Activated B cell treated with CpG ODN at 0.5 μM for 24 hours (primary cell): ENCODE measurements around the gene SUCLG2. TPM values are rescaled to one million over a fixed set of nuclear protein-coding genes. Genes with fewer than 3 reads are reported as not detected.
A peak's percentile ranks its signal among the peaks of the same experiment; 100 is the strongest.

Source experiments
- ATAC-seq: fragments of 200-7000 bp; cut with Tn5 transposase; one replicate; pipeline ENCODE4 v1.10.0; 2021; ENCODE audit warnings: low read depth, mild to moderate bottlenecking, moderate library complexity
- CTCF ChIA-PET: fragments of 350-600 bp; sonication (Branson Sonifier 250); formaldehyde crosslinking; loops from one replicate; lab custom pipeline; 2021; ENCODE audit warnings: antibody characterized with exemption; lab: Charles Lee
- POLR2A ChIA-PET: fragments of 350-600 bp; sonication (Branson Sonifier 250); formaldehyde crosslinking; loops from one replicate; lab custom pipeline; 2021; ENCODE audit warnings: antibody characterized with exemption; lab: Charles Lee
- DNase-seq: peaks from one replicate; pipeline ENCODE4 v3.0.0; 2022
- H3K27ac Mint-ChIP-seq: one replicate; pipeline ENCODE4 v1.8.0; 2020; ENCODE audit warnings: mixed read lengths
- H3K27me3 Mint-ChIP-seq: one replicate; pipeline ENCODE4 v1.8.0; 2021; ENCODE audit warnings: mixed read lengths
- H3K36me3 Mint-ChIP-seq: one replicate; pipeline ENCODE4 v1.8.0; 2021; ENCODE audit warnings: low read depth, mixed read lengths
- H3K4me1 Mint-ChIP-seq: one replicate; pipeline ENCODE4 v1.8.0; 2021; ENCODE audit warnings: mixed read lengths
- H3K4me3 Mint-ChIP-seq: one replicate; pipeline ENCODE4 v1.8.0; 2020; ENCODE audit warnings: mild to moderate bottlenecking, mixed read lengths
- H3K9me3 Mint-ChIP-seq: one replicate; pipeline ENCODE4 v1.8.0; 2020; ENCODE audit warnings: mixed read lengths
- intact Hi-C: fragments of 100-400 bp; cut with micrococcal nuclease; formaldehyde crosslinking; loops from one replicate; pipeline ENCODE4 v1.15.1; 2024
- total RNA-seq: library from RNA; stranded (reverse); gene quantifications from 2 replicates; pipeline ENCODE4 v1.2.3, GENCODE V29; 2022
- TF ChIP-seq, protein P1 (sequence below): fragments of 200-600 bp; IDR thresholded peaks from one replicate; pipeline ENCODE4 v1.8.0; 2022; ENCODE audit warnings: antibody characterized with exemption, mild to moderate bottlenecking

The SUCLG2 gene
- total RNA-seq, 1 donor from 2014 or later: 40.8 TPM

DNA sequence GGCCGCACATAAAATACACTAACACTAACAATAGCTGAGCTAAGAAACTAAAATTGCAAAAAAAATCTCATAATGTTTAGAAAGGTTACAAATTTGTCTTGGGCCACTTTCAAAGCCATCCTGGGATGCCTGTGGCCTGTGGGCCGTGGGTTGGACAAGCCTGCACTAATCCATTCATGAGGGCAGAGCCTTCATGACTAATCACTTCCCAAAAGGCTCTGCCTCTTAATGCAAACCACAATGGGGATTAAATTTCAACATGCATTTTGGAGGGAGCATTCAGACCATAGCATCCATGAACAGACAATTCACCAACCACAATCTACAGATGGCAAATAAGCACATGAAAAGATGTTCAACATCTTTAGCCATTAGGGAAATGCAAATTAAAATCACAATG, 128.2 kb downstream of the SUCLG2 start:
- intact Hi-C loops: no loop called here
- H3K27ac Mint-ChIP-seq: no peak overlapping the region
- no peaks in the 10 kb centered on the region for H3K27me3 Mint-ChIP-seq
- no peaks in the 10 kb centered on the region for H3K9me3 Mint-ChIP-seq
- POLR2A ChIA-PET: no interaction called here
- peaks cover 10% of the 10 kb centered on the region for H3K4me1 Mint-ChIP-seq
- TF ChIP-seq, protein P1, sequence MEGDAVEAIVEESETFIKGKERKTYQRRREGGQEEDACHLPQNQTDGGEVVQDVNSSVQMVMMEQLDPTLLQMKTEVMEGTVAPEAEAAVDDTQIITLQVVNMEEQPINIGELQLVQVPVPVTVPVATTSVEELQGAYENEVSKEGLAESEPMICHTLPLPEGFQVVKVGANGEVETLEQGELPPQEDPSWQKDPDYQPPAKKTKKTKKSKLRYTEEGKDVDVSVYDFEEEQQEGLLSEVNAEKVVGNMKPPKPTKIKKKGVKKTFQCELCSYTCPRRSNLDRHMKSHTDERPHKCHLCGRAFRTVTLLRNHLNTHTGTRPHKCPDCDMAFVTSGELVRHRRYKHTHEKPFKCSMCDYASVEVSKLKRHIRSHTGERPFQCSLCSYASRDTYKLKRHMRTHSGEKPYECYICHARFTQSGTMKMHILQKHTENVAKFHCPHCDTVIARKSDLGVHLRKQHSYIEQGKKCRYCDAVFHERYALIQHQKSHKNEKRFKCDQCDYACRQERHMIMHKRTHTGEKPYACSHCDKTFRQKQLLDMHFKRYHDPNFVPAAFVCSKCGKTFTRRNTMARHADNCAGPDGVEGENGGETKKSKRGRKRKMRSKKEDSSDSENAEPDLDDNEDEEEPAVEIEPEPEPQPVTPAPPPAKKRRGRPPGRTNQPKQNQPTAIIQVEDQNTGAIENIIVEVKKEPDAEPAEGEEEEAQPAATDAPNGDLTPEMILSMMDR: no peak
- no peak overlapping the region for H3K4me3 Mint-ChIP-seq
- ATAC-seq (no peak), DNase-seq (no peak)
- peaks cover 54% of the 10 kb centered on the region for H3K36me3 Mint-ChIP-seq
- CTCF ChIA-PET: no interaction called here

DNA sequence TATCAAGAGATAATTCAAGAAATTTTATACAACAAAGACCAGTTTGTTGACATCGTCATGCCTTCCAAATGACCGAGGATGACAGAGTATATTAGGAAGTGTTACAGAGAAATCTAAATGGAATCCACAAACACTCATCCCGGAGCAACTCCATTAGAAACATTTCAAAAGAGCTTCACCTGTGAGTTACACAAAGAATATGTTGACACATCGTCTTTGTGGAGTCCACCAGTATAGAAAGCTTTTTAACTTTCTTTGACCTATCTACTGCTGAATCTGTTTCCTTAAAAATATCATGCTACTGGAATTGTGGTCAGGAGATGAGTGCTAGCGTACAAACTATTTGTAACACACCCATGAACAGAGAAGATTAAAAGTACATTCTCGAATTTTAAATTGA, 130.4 kb downstream of the SUCLG2 start:
- ChIA-PET CTCF (no interaction called here), POLR2A (no interaction called here)
- DNase-seq (no peak), ATAC-seq (no peak)
- intact Hi-C loops: no loop called here
- Mint-ChIP-seq H3K9me3 (no peaks in the 10 kb centered on the region), H3K27ac (no peak overlapping the region), H3K4me3 (no peak overlapping the region), H3K27me3 (no peaks in the 10 kb centered on the region), H3K36me3 (peaks cover 70% of the 10 kb centered on the region), H3K4me1 (peaks cover 11% of the 10 kb centered on the region)
- TF ChIP-seq, protein P1: no peak

DNA sequence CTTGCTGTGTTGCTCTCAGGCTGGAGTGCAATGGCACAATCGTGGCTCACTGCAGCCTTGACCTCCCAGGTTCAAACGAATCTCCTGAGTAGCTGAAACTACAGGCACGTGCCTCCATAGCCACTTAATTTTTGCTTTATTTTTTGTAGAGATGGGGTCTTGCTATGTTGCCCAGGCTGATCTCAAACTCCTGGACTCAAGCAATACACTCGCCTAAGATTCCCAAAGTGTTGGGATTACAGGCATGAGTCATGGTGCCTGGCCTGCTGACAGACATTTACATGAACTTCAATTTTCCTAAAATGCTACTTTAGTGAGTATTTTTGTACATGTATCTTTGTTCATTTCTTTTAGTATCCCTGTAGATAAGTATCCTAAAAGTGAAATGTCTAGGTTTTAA, 132.3 kb downstream of the SUCLG2 start:
- DNase-seq: no peak
- Mint-ChIP-seq H3K27ac (no peak overlapping the region), H3K4me1 (peaks cover 11% of the 10 kb centered on the region), H3K9me3 (no peaks in the 10 kb centered on the region), H3K36me3 (peaks cover 67% of the 10 kb centered on the region), H3K27me3 (no peaks in the 10 kb centered on the region), H3K4me3 (no peak overlapping the region)
- ChIA-PET POLR2A (no interaction called here), CTCF (no interaction called here)
- ATAC-seq: no peak
- intact Hi-C loops: no loop called here
- TF ChIP-seq, protein P1: no peak

DNA sequence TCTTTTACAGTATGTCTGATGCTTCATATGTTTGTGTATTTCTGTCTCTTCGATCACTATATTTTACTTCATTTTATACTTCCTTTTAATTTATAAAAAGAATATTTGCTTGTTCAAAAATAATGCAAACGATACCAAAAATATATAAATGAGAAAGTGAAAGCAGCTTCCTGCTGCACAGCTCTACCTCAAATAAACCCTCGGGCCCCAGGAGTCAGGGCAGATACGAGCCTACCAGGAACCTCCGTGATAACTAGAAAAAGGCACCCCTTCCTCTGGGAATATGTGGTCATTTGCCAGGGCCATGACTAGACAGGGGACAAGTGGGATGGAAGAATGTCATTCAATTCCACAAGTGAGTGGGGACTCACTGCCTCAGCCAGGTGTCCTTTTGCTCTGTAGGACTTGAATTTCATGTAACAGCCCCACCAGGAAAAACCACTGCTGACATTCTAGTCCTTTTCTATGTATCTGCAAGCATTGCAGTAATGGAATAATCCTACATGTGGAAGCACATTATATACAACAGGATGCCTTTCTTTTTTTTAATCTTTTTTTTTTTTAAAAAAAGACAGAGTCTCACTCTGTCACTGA, 133.3 kb downstream of the SUCLG2 start:
- CTCF ChIA-PET: no interaction called here
- TF ChIP-seq, protein P1: no peak
- peaks cover 64% of the 10 kb centered on the region for H3K36me3 Mint-ChIP-seq
- H3K4me1 Mint-ChIP-seq: peaks cover 11% of the 10 kb centered on the region
- ATAC-seq: no peak
- intact Hi-C loops: no loop called here
- H3K9me3 Mint-ChIP-seq: no peaks in the 10 kb centered on the region
- no peak for DNase-seq
- POLR2A ChIA-PET: no interaction called here
- H3K4me3 Mint-ChIP-seq: peak overlapping the region; percentile 73
- H3K27me3 Mint-ChIP-seq: no peaks in the 10 kb centered on the region
- H3K27ac Mint-ChIP-seq: peak overlapping the region; percentile 50

DNA sequence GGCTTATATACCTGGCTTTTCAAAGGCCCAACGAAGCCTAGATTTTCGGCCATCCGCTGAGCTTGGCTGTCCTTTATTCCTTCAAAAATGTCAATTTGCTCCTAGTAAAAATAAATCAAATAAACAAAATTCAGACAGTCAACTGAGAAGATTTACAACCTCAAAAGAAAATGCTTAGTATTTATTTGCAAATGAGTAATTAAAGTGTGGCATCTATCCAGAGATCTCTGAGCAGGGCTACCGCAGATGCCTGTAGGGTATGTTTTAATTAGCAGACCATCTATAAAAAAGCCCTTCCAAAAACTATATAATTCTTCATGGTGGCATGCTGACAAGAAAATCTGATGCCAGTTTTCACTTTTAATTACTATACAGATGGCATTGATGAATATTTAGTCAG, 136.2 kb downstream of the SUCLG2 start:
- Mint-ChIP-seq H3K4me1 (peaks cover 11% of the 10 kb centered on the region), H3K4me3 (no peak overlapping the region), H3K27me3 (no peaks in the 10 kb centered on the region), H3K36me3 (peaks cover 71% of the 10 kb centered on the region), H3K27ac (no peak overlapping the region), H3K9me3 (no peaks in the 10 kb centered on the region)
- ChIA-PET POLR2A (no interaction called here), CTCF (no interaction called here)
- ATAC-seq: no peak
- intact Hi-C loops: no loop called here
- DNase-seq: no peak
- TF ChIP-seq, protein P1: no peak
